Measurements from ENCODE around the gene SPG7.

The SPG7 gene

GRCh38 chr16:89560378-89561141, 52.4 kb downstream of the SPG7 start, which contains the start of gene RPL13 (continued):
- 0 out of 2 replicates have a peak, but pooled peaks have one; percentile 32 for TF ChIP-seq ZNF350 (tag by site-specific recombination; IDR thresholded peaks at IDR 0.05)
- no peak; the same call in 1 of the 2 replicates for TF ChIP-seq ZNF513 (tag by site-specific recombination; IDR thresholded peaks at IDR 0.05)
- peak; percentile 78; the same call in 1 of the 2 replicates for TF ChIP-seq ZEB2 (tag by site-specific recombination; IDR thresholded peaks at IDR 0.05)
- no peak for TF ChIP-seq ZFHX2 (tag by site-specific recombination; conservative IDR thresholded peaks at IDR 0.05)
- no peak for TF ChIP-seq ZNF596 (tag by site-specific recombination; IDR thresholded peaks at IDR 0.05)
- TF ChIP-seq BCL11B (tag by site-specific recombination; IDR thresholded peaks at IDR 0.05; ENCODE audit: low read depth), result no peak
- TF ChIP-seq ZNF670 (tag by site-specific recombination; IDR thresholded peaks at IDR 0.05; ENCODE audit: low read depth), result no peak
- 0 out of 2 replicates have a peak, but pooled peaks have one; percentile 33 for TF ChIP-seq ZNF398 (tag by site-specific recombination; IDR thresholded peaks at IDR 0.05)
- TF ChIP-seq ZNF169 (tag by site-specific recombination; IDR thresholded peaks at IDR 0.05), result no peak
- no peak for TF ChIP-seq ZNF571 (tag by site-specific recombination; IDR thresholded peaks at IDR 0.05)
- no peak for TF ChIP-seq ZNF404 (tag by site-specific recombination; IDR thresholded peaks at IDR 0.05)
- TF ChIP-seq ZNF549 (tag by site-specific recombination; IDR thresholded peaks at IDR 0.05), result 0 out of 2 replicates have a peak, but pooled peaks have one; percentile 5
- peak; percentile 38 for TF ChIP-seq KLF9 (tag by site-specific recombination; IDR thresholded peaks at IDR 0.05; ENCODE audit: low read depth)
- TF ChIP-seq ZNF555 (tag by site-specific recombination; conservative IDR thresholded peaks at IDR 0.05), result no peak
- TF ChIP-seq ZBTB20 (tag by site-specific recombination; IDR thresholded peaks at IDR 0.05), result peak; percentile 75
- TF ChIP-seq ZNF362 (tag by site-specific recombination; IDR thresholded peaks at IDR 0.05), result no peak; the same call in none of the 2 replicates
- no peak for TF ChIP-seq ZNF658 (tag by site-specific recombination; IDR thresholded peaks at IDR 0.05)
- 0 out of 2 replicates have a peak, but pooled peaks have one; percentile 46 for TF ChIP-seq WT1 (tag by site-specific recombination; IDR thresholded peaks at IDR 0.05)
- 0 out of 2 replicates have a peak, but pooled peaks have one; percentile 46 for TF ChIP-seq ZBTB17 (tag by site-specific recombination; IDR thresholded peaks at IDR 0.05)
- TF ChIP-seq, protein P1, sequence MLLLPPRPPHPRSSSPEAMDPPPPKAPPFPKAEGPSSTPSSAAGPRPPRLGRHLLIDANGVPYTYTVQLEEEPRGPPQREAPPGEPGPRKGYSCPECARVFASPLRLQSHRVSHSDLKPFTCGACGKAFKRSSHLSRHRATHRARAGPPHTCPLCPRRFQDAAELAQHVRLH (tag by site-specific recombination; IDR thresholded peaks at IDR 0.05), result no peak
- TF ChIP-seq ZNF335 (tag by site-specific recombination; conservative IDR thresholded peaks at IDR 0.05), result peak; percentile 75
- TF ChIP-seq, protein P2, sequence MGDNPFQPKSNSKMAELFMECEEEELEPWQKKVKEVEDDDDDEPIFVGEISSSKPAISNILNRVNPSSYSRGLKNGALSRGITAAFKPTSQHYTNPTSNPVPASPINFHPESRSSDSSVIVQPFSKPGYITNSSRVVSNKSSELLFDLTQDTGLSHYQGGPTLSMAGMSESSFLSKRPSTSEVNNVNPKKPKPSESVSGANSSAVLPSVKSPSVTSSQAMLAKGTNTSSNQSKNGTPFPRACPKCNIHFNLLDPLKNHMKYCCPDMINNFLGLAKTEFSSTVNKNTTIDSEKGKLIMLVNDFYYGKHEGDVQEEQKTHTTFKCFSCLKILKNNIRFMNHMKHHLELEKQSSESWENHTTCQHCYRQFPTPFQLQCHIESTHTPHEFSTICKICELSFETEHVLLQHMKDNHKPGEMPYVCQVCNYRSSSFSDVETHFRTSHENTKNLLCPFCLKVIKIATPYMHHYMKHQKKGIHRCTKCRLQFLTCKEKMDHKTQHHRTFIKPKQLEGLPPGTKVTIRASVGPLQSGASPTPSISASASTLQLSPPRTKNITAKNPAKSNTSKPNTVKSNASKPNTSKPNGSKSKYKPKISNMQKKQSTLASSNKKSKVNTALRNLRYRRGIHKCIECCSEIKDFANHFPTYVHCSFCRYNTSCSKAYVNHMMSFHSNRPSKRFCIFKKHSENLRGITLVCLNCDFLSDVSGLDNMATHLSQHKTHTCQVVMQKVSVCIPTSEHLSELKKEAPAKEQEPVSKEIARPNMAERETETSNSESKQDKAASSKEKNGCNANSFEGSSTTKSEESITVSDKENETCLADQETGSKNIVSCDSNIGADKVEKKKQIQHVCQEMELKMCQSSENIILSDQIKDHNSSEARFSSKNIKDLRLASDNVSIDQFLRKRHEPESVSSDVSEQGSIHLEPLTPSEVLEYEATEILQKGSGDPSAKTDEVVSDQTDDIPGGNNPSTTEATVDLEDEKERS (tag by site-specific recombination; IDR thresholded peaks at IDR 0.05), result no peak
- no peak for TF ChIP-seq ZFP41 (tag by site-specific recombination; IDR thresholded peaks at IDR 0.05; ENCODE audit: borderline replicate concordance)
- no peak for TF ChIP-seq ZNF561 (tag by site-specific recombination; IDR thresholded peaks at IDR 0.05; ENCODE audit: borderline replicate concordance)
- no peak for TF ChIP-seq HOXA7 (CRISPR knock-in tag; IDR thresholded peaks at IDR 0.05; ENCODE audit: borderline replicate concordance)
- TF ChIP-seq, protein P3, sequence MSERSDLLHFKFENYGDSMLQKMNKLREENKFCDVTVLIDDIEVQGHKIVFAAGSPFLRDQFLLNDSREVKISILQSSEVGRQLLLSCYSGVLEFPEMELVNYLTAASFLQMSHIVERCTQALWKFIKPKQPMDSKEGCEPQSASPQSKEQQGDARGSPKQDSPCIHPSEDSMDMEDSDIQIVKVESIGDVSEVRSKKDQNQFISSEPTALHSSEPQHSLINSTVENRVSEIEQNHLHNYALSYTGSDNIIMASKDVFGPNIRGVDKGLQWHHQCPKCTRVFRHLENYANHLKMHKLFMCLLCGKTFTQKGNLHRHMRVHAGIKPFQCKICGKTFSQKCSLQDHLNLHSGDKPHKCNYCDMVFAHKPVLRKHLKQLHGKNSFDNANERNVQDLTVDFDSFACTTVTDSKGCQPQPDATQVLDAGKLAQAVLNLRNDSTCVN (tag by site-specific recombination; optimal IDR thresholded peaks at IDR 0.05), result peak; percentile 91
- TF ChIP-seq ZIC2 (tag by site-specific recombination; IDR thresholded peaks at IDR 0.05), result no peak
- peak; percentile 93 for TF ChIP-seq ZNF777 (tag by site-specific recombination; IDR thresholded peaks at IDR 0.05; ENCODE audit: borderline replicate concordance)
- TF ChIP-seq YY1 (tag by site-specific recombination; IDR thresholded peaks at IDR 0.05), result peak; percentile 50
- no peak for TF ChIP-seq ZNF747 (tag by site-specific recombination; IDR thresholded peaks at IDR 0.05)
- TF ChIP-seq ZNF423 (tag by site-specific recombination; IDR thresholded peaks at IDR 0.05), result no peak
- TF ChIP-seq ZNF311 (tag by site-specific recombination; IDR thresholded peaks at IDR 0.05; ENCODE audit: borderline replicate concordance), result no peak

All from HEK293 (cell line).